H1 (cell line): ENCODE measurements around the gene NUP210.

Experiments used
- CTBP2 ChIP-seq: IDR thresholded peaks from 2 replicates; pipeline ENCODE4 v1.7.0; 2011; ENCODE audit warnings: borderline replicate concordance, mild to moderate bottlenecking, moderate library complexity, mixed read lengths, low read length; ENCODE audit not compliant: insufficient read depth, insufficient read length
- POU5F1 ChIP-seq: IDR thresholded peaks from 2 replicates; pipeline ENCODE4 v1.6.1; 2011; ENCODE audit warnings: low read depth, mild to moderate bottlenecking, low read length, moderate library complexity

DNA sequence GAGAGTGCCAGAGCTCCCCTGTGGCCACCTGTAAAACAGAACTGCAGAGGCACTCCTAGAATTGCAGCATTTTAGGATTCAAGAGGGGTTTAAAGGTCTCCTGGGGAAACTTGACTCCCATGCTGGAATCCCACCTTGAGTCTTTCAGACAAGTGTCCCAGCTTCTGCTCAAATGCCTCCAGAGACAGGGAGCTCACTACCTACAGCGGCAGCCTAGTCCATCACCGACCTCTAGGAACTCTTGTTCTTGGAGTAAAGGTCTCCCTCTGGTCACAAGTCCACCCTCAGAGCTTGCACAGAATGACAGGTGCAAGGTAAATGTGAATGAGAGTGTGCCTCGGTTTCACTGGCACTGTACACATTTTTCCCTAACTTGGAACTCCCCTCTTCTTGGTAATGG, 72.0 kb downstream of the NUP210 start:
- TF ChIP-seq POU5F1, result no peak
- TF ChIP-seq CTBP2, result no peak
